Activated T-helper 2 cell treated with anti-CD3 and anti-CD28 coated beads, Interferon-gamma antibody, Interleukin-2, Interleukin-4, amounts not matched to agents 10 μg/mL and 5 μg/mL and 100 μg/mL, durations not matched to agents 14 hours and 24 hours and 36 hours (primary cell): Measurements from ENCODE around the gene SMPD3. TPM values are rescaled to one million over a fixed set of nuclear protein-coding genes. Genes with fewer than 3 reads are reported as not detected.
"Not testable (repeated sequence)": the region's sequence is repeated elsewhere in the genome, so short reads cannot be mapped to it uniquely, and the experiment has no call there.

Experiments used
- DNase-seq: peaks from one replicate; pipeline ENCODE4 v3.0.0; 2021; ENCODE audit warnings: low spot score
- H3K27ac Mint-ChIP-seq: one replicate; pipeline ENCODE4 v1.8.0; 2021; ENCODE audit warnings: mixed read lengths
- H3K27me3 Mint-ChIP-seq: one replicate; pipeline ENCODE4 v1.8.0; 2021; ENCODE audit warnings: low read depth, mixed read lengths
- H3K36me3 Mint-ChIP-seq: one replicate; pipeline ENCODE4 v1.8.0; 2021; ENCODE audit warnings: low read depth, mixed read lengths
- H3K4me1 Mint-ChIP-seq: one replicate; pipeline ENCODE4 v1.8.0; 2021; ENCODE audit warnings: low read depth, mixed read lengths
- H3K4me3 Mint-ChIP-seq: one replicate; pipeline ENCODE4 v1.8.0; 2021; ENCODE audit warnings: low read depth, mild to moderate bottlenecking, moderate library complexity, mixed read lengths
- H3K9me3 Mint-ChIP-seq: one replicate; pipeline ENCODE4 v1.8.0; 2021; ENCODE audit warnings: mixed read lengths
- intact Hi-C: fragments of 100-400 bp; cut with micrococcal nuclease; formaldehyde crosslinking; loops from one replicate; pipeline ENCODE4 v1.15.1; 2023
- total RNA-seq: library from RNA; stranded (reverse); gene quantifications from 2 replicates; pipeline ENCODE4 v1.2.3, GENCODE V29; 2022

Gene SMPD3
- total RNA-seq: 0.07 and 0.25 TPM in 2 replicates

DNA sequence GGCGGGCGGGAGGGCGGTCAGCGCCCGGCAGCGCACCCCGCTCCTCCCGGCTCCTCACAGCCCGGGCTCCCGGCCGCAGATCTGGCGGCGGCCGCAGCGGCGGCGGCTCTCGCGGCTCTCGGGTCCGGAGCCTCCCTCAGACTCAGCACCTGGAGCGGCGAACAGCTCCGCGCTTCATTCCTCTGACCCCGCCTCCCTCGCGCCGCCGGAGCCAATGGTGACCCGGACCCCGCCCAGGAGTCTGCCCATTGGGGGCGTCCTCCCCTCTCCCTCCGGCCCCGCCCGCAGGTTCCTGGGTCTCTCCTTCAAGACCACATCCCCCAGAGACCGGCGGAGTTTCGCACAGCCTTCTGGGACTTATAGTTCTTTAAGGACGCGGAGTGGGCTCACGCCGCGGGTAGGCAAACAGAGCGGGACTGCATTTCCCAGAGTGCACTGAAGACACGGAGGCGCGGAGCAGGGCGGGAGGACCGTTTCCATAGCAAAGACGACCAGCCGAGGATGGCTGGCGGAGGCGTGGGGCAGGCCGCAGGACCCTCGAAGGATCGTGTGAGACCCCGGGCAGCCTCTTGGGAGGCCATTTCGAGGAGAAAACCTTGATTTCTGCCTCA lies at the start of gene SMPD3:
Gene SMPD3, minus strand, starts transcription at position 149 of the 611 bp plus-strand sequence. CDS start 76,327 bp downstream, outside the sequence.
- H3K9me3 Mint-ChIP-seq: no peaks in the 10 kb centered on the region
- H3K4me3 Mint-ChIP-seq: peak within 1 kb of the TSS; percentile 63
- intact Hi-C loops: loop anchor here (1.0 to 5.0 kb wide), 2 partner anchors 30 to 211 kb away; partner anchors contain the start of gene ESRP2
- no peaks in the 10 kb centered on the region for H3K36me3 Mint-ChIP-seq
- H3K27ac Mint-ChIP-seq: no peak within 1 kb of the TSS
- H3K27me3 Mint-ChIP-seq: peaks cover 35% of the 10 kb centered on the region
- peaks cover 4% of the 10 kb centered on the region for H3K4me1 Mint-ChIP-seq
- peak; percentile 96 for DNase-seq

DNA sequence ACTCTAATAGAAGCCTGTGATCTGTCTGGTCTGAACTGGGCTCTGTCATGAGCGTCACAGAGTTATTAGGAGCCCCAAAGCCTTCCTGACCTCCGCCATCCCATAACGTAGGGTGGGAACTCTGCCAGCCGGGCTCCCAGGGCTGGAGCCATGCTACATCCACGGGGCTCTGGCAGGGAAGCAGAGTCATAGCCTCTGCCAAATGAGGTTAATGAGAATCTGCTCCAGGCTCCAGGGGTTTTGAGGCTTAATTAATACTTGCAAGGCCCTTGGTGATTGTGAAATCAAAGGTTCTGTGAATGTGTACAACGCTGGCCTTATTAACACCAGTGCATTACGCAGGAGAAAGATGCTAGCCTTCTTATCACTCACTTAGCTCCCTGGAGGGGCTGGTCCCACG lies 48.4 kb upstream of the SMPD3 start:
- H3K9me3 Mint-ChIP-seq: no peaks in the 10 kb centered on the region
- no peak overlapping the region for H3K27ac Mint-ChIP-seq
- no peak for DNase-seq
- no peak overlapping the region for H3K4me3 Mint-ChIP-seq
- no peaks in the 10 kb centered on the region for H3K4me1 Mint-ChIP-seq
- intact Hi-C loops: no loop called here
- H3K27me3 Mint-ChIP-seq: peaks cover 7% of the 10 kb centered on the region
- no peaks in the 10 kb centered on the region for H3K36me3 Mint-ChIP-seq

DNA sequence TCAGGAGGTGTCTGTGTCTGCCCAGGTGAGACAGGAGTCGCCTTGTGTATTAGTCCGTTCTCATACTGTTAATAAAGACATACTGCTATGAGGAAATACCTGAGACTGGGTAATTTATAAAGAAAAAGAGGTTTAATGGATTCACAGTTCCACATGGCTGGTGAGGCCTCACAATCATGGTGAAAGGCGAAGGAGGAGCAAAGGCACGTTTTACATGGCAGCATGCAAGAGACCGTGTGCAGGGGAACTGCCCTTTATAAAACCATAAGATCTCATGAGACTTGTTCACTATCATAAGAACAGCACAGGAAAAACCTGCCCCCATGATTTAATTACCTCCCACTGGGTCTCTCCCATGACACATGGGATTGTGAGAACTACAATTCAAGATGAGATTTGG lies 46.0 kb upstream of the SMPD3 start:
- H3K27ac Mint-ChIP-seq, H3K27me3 Mint-ChIP-seq, H3K36me3 Mint-ChIP-seq, H3K4me3 Mint-ChIP-seq, H3K9me3 Mint-ChIP-seq, DNase-seq, intact Hi-C loops, H3K4me1 Mint-ChIP-seq: not testable (repeated sequence)

DNA sequence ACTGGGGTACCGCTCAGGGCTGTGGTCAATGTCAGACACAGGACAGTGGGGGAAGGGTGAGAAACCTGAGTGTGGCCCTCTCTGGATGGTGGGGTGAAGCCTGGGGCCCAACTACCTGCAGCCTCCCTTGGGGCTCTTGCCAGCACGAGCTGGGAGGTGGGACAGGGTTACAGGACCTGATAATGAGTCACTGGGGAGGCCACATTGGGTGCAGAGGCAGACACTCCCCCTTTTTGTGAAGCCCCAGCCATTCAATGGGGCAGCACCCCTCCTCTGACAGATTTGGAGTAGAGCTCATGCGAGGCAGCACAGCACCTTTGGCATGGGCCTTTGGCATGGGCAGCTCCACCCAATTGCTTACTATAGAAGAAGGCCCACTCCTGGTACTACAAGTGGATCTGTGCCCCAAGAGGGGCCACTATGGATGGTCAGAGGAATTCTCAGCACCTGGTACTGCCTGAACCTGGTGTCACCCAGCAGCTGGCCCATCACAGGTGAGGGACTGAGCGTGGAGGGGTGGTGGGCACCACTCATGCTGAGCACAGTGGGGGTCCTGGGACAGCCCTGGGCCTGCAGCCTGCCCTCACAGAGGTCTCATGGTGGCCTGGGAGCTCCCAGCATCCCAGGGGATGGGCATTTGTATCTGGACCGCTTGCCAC lies 45.2 kb upstream of the SMPD3 start:
- H3K4me1 Mint-ChIP-seq: no peaks in the 10 kb centered on the region
- DNase-seq: no peak
- H3K9me3 Mint-ChIP-seq: no peaks in the 10 kb centered on the region
- no peak overlapping the region for H3K27ac Mint-ChIP-seq
- H3K36me3 Mint-ChIP-seq: no peaks in the 10 kb centered on the region
- H3K4me3 Mint-ChIP-seq: no peak overlapping the region
- peaks cover 11% of the 10 kb centered on the region for H3K27me3 Mint-ChIP-seq
- intact Hi-C loops: no loop called here

DNA sequence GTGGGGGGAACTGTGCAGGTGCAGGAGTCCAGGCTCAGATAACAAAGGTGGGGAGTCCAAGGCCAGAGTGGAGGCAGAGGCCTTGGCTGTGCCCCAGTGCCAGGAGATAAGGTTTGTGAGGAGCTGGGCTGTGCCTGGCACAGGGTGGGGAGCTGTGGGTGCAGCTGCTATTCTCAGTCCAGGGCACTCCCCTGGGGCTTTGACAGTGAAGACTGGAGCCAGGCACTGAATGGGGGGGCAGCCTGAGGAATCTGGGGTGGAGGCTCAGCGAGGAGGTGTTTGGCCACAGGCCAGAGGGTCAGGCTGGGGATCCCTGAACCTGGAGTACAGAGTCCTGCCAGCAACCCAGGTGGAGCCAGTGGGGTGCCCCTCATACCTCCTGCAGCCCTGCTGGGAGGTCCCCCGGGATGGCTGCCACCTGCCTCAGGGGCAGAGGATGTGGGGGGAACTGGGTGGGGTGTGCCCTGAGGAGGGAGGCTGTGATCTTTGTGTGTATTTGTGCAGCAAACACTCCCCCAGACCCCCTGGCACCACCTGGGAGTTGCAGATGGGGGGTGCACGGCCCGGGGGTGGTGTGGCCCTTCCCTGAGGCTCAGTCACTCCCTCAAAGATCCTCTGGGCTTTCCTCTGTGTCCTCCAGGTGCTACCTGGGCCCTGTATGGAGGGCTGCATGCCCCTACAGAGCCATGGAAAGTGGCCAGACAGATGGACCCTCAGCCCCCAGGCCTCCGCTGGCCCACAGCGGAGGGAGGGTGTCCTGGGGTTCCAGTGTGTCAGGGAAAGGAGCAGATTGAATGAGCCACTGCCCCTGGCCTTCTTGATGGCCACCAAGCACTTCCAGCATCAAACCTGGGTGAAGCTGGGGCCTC lies 44.5 kb upstream of the SMPD3 start:
- no peak for DNase-seq
- H3K36me3 Mint-ChIP-seq: no peaks in the 10 kb centered on the region
- intact Hi-C loops: no loop called here

DNA sequence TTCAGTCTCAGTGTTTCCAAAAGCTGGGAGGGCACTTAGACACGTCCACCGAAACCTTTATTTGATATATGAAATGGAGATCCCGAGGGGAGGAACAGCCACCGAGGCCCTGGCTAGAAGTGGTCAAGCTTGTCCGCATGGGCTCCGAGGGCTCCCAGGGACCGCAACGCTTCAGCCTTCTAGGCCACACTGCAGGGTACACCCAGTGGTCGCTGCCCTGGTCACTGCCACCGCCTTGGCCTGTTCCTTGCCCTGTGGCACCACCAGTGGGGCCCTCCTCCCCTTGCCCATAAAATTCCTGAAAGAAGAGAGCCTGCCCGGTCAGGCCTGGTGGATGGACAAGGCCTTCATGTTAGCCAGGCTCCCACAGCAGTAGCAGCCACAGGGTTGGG lies 43.8 kb upstream of the SMPD3 start:
- DNase-seq: no peak
- Mint-ChIP-seq H3K4me3 (no peak overlapping the region), H3K9me3 (no peaks in the 10 kb centered on the region), H3K27ac (no peak overlapping the region), H3K36me3 (no peaks in the 10 kb centered on the region), H3K4me1 (no peaks in the 10 kb centered on the region), H3K27me3 (peaks cover 14% of the 10 kb centered on the region)
- intact Hi-C loops: no loop called here

More for the DNA sequence above, 44.5 kb upstream of the SMPD3 start:
- no peaks in the 10 kb centered on the region for H3K4me1 Mint-ChIP-seq
- H3K9me3 Mint-ChIP-seq: no peaks in the 10 kb centered on the region
- H3K27ac Mint-ChIP-seq: no peak overlapping the region
- H3K4me3 Mint-ChIP-seq: no peak overlapping the region
- peaks cover 14% of the 10 kb centered on the region for H3K27me3 Mint-ChIP-seq

DNA sequence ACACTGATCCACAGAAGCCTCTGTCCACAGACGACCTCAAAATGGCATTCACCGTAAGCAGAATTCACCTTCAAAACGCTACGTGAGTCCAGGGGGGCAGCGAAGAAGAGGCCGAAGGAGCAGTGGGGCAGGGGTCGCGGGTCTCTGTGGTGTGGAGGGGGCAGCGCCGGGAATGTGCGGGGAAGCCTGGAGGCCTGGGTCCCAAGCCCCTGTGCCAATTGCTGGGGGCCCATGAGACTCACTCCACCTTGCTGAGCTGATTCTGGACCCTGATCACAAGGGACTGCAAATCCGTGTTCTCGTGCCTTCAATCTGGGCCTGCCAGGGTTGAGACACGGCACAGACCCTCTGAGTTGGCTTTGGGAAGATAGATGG lies 43.3 kb upstream of the SMPD3 start:
- no peaks in the 10 kb centered on the region for H3K9me3 Mint-ChIP-seq
- no peak overlapping the region for H3K27ac Mint-ChIP-seq
- H3K27me3 Mint-ChIP-seq: peaks cover 14% of the 10 kb centered on the region
- no peaks in the 10 kb centered on the region for H3K36me3 Mint-ChIP-seq
- DNase-seq: no peak
- H3K4me3 Mint-ChIP-seq: no peak overlapping the region
- intact Hi-C loops: no loop called here
- H3K4me1 Mint-ChIP-seq: no peaks in the 10 kb centered on the region

DNA sequence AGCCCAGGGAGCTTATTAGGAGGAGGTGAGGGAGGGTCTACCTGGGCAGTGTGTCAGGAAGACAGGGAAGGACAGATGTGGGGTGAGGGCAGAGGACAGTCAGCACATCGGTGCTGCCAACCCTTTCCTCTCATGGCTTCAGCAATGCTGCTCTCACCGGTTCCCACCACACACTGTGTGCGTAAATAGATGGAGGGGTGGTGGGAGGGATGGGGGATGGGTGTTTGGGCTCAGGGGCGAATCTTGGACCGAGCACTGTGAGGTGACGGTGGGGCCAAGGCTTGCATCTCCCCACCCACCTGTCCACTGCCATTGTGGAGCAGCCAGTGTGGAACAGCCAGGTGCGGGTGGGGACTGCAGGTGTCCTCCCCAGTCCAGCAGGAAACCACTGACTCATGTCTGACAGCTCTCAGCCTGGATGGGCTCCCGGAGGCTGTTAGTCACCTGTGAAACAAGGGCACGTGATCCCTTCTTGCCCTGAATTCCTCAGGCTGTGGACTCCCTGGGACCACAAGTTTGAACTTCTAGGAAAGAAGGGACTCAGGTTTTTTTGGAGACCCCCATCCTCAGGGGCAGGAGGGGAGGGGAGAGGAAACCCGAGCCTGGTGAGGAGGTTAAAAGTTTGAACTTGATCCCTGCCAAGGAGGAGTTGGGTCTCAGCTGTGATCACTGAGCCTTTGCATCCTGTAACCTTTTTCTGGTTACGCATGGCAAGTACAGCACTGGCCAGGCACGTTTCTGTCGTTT lies 42.7 kb upstream of the SMPD3 start:
- Mint-ChIP-seq H3K27me3 (peaks cover 14% of the 10 kb centered on the region), H3K36me3 (no peaks in the 10 kb centered on the region), H3K9me3 (no peaks in the 10 kb centered on the region), H3K27ac (no peak overlapping the region), H3K4me3 (no peak overlapping the region), H3K4me1 (no peaks in the 10 kb centered on the region)
- DNase-seq: no peak
- intact Hi-C loops: no loop called here

DNA sequence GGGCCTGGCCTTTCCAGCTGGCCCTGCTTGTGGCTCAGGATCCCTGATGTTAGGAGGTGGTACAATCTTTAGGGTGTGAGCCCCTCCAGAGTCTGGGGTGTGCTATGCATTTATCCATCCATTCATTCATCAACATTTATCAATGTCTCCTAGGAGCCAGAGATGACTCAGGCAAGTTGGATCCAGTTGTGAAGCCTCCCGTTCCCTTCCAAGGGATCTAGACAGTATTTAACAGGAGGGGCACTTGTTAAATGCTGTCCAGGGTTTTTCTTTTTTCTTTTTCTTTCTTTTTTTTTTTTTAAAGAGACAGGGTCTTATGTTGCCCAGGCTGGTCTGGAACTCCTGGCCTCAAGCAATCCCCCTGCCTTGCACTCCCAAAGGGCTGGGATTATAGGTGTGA lies 42.0 kb upstream of the SMPD3 start:
- DNase-seq: no peak
- H3K36me3 Mint-ChIP-seq: no peaks in the 10 kb centered on the region
- peaks cover 17% of the 10 kb centered on the region for H3K27me3 Mint-ChIP-seq
- H3K4me3 Mint-ChIP-seq: no peak overlapping the region
- H3K4me1 Mint-ChIP-seq: no peaks in the 10 kb centered on the region
- no peaks in the 10 kb centered on the region for H3K9me3 Mint-ChIP-seq
- no peak overlapping the region for H3K27ac Mint-ChIP-seq
- intact Hi-C loops: no loop called here

DNA sequence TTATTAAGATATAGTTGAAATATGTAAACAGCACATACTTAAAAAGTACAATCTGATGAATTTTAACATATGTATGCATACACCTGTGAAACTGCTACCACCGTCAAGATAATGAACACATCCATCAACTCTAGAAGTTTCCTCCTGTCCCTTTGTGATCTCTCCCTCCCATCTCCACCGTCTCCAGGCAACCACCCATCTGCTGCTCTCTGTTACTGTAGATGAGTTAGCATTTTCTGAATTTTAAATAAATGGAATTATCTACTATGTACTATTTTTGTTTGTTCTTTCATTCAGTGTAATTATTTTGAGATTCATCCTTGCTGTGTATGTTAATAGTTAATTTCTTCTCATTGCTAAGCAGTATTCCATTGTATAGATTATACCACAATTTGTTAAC lies 40.2 kb upstream of the SMPD3 start:
- no peaks in the 10 kb centered on the region for H3K36me3 Mint-ChIP-seq
- H3K4me1 Mint-ChIP-seq: no peaks in the 10 kb centered on the region
- H3K9me3 Mint-ChIP-seq: no peaks in the 10 kb centered on the region
- intact Hi-C loops: no loop called here
- DNase-seq: no peak
- no peak overlapping the region for H3K27ac Mint-ChIP-seq
- no peak overlapping the region for H3K4me3 Mint-ChIP-seq
- peaks cover 12% of the 10 kb centered on the region for H3K27me3 Mint-ChIP-seq

DNA sequence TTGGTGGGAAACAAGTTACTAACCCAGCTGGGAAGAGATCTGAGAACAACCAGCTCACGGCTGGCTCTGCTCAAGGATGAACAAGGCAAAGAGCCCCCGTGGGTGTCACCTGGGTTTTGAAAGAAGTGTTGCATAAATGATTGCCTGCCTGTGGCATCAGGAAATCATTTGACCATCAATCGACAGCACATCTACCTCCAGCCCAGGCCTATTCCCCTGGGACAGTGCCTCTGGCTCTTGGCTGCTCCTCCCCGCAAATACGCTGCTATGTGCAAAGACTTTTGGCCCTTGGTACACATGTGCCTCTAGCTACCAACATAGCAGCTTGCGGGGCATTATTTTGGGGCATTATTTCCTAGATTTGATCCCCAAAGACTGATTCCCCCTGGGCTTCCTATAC lies 39.4 kb upstream of the SMPD3 start:
- H3K27me3 Mint-ChIP-seq: peaks cover 15% of the 10 kb centered on the region
- DNase-seq: no peak
- no peaks in the 10 kb centered on the region for H3K4me1 Mint-ChIP-seq
- no peak overlapping the region for H3K4me3 Mint-ChIP-seq
- H3K9me3 Mint-ChIP-seq: no peaks in the 10 kb centered on the region
- intact Hi-C loops: no loop called here
- H3K36me3 Mint-ChIP-seq: no peaks in the 10 kb centered on the region
- no peak overlapping the region for H3K27ac Mint-ChIP-seq

DNA sequence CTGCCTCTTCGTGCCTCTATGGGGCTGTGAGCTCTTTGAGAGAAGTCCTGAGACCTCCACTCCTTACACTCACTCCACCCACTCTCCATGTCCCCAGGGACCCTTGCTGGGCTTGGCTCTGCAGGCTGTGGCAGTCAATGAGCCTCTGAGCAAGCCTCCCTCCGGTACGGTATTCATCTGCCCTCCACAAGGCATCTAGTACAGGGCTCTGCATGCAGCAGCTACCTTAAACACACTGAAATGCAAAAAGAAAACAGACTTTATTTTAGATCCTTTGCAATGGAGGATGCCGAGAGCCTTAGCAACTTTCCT lies 38.9 kb upstream of the SMPD3 start:
- intact Hi-C loops: no loop called here
- no peak for DNase-seq
- Mint-ChIP-seq H3K27ac (no peak overlapping the region), H3K27me3 (peaks cover 19% of the 10 kb centered on the region), H3K9me3 (no peaks in the 10 kb centered on the region), H3K4me3 (no peak overlapping the region), H3K4me1 (no peaks in the 10 kb centered on the region), H3K36me3 (no peaks in the 10 kb centered on the region)
